Mesenchymal stem cell (in vitro differentiated cells and primary cell): ENCODE data around the gene ANO3.

Experiments
- DNase-seq: peaks from one replicate; pipeline ENCODE4 v3.0.0-alpha.2; 2013
- H2AFZ ChIP-seq: one replicate; pipeline ENCODE4 v1.6.1; 2013; ENCODE audit warnings: low read depth, mild to moderate bottlenecking, control low read depth, inconsistent platforms, low read length, moderate library complexity
- H2AK5ac ChIP-seq: 2 replicates; pipeline ENCODE4 v1.6.1; 2013; ENCODE audit warnings: low read length, moderate library complexity, mild to moderate bottlenecking, inconsistent platforms; ENCODE audit not compliant: severe bottlenecking
- H2BK120ac ChIP-seq: one replicate; pipeline ENCODE4 v1.6.1; 2013; ENCODE audit warnings: low read depth, mild to moderate bottlenecking, inconsistent platforms, low read length, moderate library complexity
- H2BK12ac ChIP-seq, 2 experiments: one replicate each; pipeline ENCODE4 v1.6.1; 2013; ENCODE audit warnings: inconsistent platforms in 2 of 2, low read length in 2 of 2, mild to moderate bottlenecking in 2 of 2, moderate library complexity in 2 of 2, control low read depth in 1 of 2
- H2BK15ac ChIP-seq: one replicate; pipeline ENCODE4 v1.6.1; 2013; ENCODE audit warnings: mild to moderate bottlenecking, low read depth, inconsistent platforms; ENCODE audit not compliant: poor library complexity, severe bottlenecking
- H2BK5ac ChIP-seq: 2 replicates; pipeline ENCODE4 v1.6.1; 2013; ENCODE audit warnings: low read depth, mild to moderate bottlenecking, low read length, control low read depth, inconsistent platforms; ENCODE audit not compliant: poor library complexity, severe bottlenecking
- H3K14ac ChIP-seq, 2 experiments: one replicate each; pipeline ENCODE4 v1.6.1; 2013; ENCODE audit warnings: inconsistent platforms in 2 of 2, low read length in 2 of 2, control low read depth in 1 of 2, mild to moderate bottlenecking in 1 of 2, moderate library complexity in 1 of 2
- H3K18ac ChIP-seq, 2 experiments: one replicate each; pipeline ENCODE4 v1.6.1; 2013; ENCODE audit warnings: inconsistent platforms in 2 of 2, low read length in 2 of 2, control low read depth in 1 of 2, low read depth in 1 of 2, mild to moderate bottlenecking in 1 of 2
- H3K23ac ChIP-seq, 2 experiments: one replicate each; pipeline ENCODE4 v1.6.1; 2013; ENCODE audit warnings: inconsistent platforms in 2 of 2, low read length in 2 of 2, mild to moderate bottlenecking in 2 of 2, moderate library complexity in 2 of 2, control low read depth in 1 of 2
- H3K27ac ChIP-seq: 2 replicates; pipeline ENCODE4 v1.5.1; 2013; ENCODE audit warnings: mild to moderate bottlenecking, moderate library complexity, low read length, control low read depth, inconsistent platforms; ENCODE audit not compliant: poor library complexity, severe bottlenecking
- H3K27me3 ChIP-seq, 2 experiments: 2 replicates each; pipeline versions ENCODE4 v1.6.1 to v1.7.0; 2013; ENCODE audit warnings: low read length in 2 of 2, mild to moderate bottlenecking in 2 of 2, moderate library complexity in 2 of 2, control low read depth in 1 of 2, inconsistent platforms in 1 of 2; ENCODE audit not compliant: control insufficient read depth in 1 of 2, insufficient read depth in 1 of 2
- H3K36me3 ChIP-seq, 2 experiments: 2 replicates each; pipeline versions ENCODE4 v1.6.1 to v1.7.0; 2013; ENCODE audit warnings: low read length in 2 of 2, control low read depth in 1 of 2, inconsistent platforms in 1 of 2, low read depth in 1 of 2, mild to moderate bottlenecking in 1 of 2; ENCODE audit not compliant: insufficient read depth in 2 of 2, control insufficient read depth in 1 of 2
- H3K4ac ChIP-seq, 2 experiments: one replicate each; pipeline ENCODE4 v1.6.1; 2013; ENCODE audit warnings: inconsistent platforms in 2 of 2, low read length in 2 of 2, mild to moderate bottlenecking in 2 of 2, moderate library complexity in 2 of 2, control low read depth in 1 of 2, low read depth in 1 of 2
- H3K4me1 ChIP-seq: 2 replicates; pipeline ENCODE4 v1.6.1; 2013; ENCODE audit warnings: low read depth, low read length, control low read depth; ENCODE audit not compliant: control insufficient read depth, insufficient read depth
- H3K4me2 ChIP-seq: 2 replicates; pipeline ENCODE4 v1.6.1; 2013; ENCODE audit warnings: low read length, mild to moderate bottlenecking, inconsistent platforms; ENCODE audit not compliant: poor library complexity, severe bottlenecking
- H3K4me3 ChIP-seq, 2 experiments: 2 replicates each; pipeline versions ENCODE4 v1.5.1 to v1.7.0; 2013; ENCODE audit warnings: low read length in 2 of 2, mild to moderate bottlenecking in 2 of 2, control low read depth in 1 of 2, low read depth in 1 of 2; ENCODE audit not compliant: insufficient read depth in 1 of 2
- H3K79me1 ChIP-seq: replicated peaks from 2 replicates; pipeline ENCODE4 v1.6.1; 2013; ENCODE audit warnings: mild to moderate bottlenecking, control low read depth, low read length, inconsistent platforms; ENCODE audit not compliant: poor library complexity, severe bottlenecking
- H3K9ac ChIP-seq: 2 replicates; pipeline ENCODE4 v1.7.0; 2013; ENCODE audit warnings: mild to moderate bottlenecking, low read length, moderate library complexity
- H3K9me3 ChIP-seq: 2 replicates; pipeline ENCODE4 v1.7.0; 2013; ENCODE audit warnings: mild to moderate bottlenecking, low read length; ENCODE audit not compliant: control insufficient read depth
- H4K8ac ChIP-seq: one replicate; pipeline ENCODE4 v1.6.1; 2013; ENCODE audit warnings: inconsistent platforms, mild to moderate bottlenecking, low read length, moderate library complexity
- H4K91ac ChIP-seq: one replicate; pipeline ENCODE4 v1.6.1; 2013; ENCODE audit warnings: mild to moderate bottlenecking, low read length, inconsistent platforms
- WGBS: methylation state at CpG from one replicate; pipeline ENCODE4 v1.1.7; 2013; ENCODE audit warnings: mixed read lengths; 5-methylcytosine and 5-hydroxymethylcytosine counted together

Gene ANO3

DNA sequence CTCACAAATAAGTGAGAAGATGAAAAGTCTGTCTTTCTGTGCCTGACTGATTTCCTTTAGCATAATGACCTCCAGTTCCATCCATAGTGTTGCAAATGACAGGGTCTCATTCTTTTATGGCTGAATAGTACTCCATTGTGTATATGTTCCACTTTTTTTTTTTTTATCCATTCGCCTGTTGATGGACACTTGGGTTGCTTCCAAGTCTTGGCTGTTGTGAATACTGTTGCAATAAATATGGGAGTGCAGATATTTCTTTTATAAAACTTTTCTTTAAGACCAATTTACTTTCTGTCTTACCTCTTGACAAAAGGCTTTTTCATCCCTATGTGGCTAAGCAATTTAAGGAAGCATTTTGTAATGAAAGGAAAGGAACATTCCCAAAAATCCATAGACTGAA, 135.6 kb downstream of the ANO3 start:
- Histone ChIP-seq H3K4ac (no peak overlapping the region), H3K27me3 (no peaks in the 10 kb centered on the region), H4K91ac (no peak overlapping the region), H3K23ac (no peak overlapping the region), H3K79me1 (no peaks in the 10 kb centered on the region), H3K14ac (no peak overlapping the region), H2BK5ac (no peak overlapping the region), H4K8ac (no peak overlapping the region), H2BK12ac (no peak overlapping the region), H3K36me3 (no peaks in the 10 kb centered on the region), H3K4me3 (no peak overlapping the region), H3K27ac (no peak overlapping the region), H3K4me1 (no peaks in the 10 kb centered on the region), H3K9me3 (no peaks in the 10 kb centered on the region), H3K18ac (no peak overlapping the region), H3K4me2 (no peak overlapping the region), H2AFZ (no peak overlapping the region), H2AK5ac (no peak overlapping the region), H3K9ac (no peak overlapping the region), H2BK15ac (no peak overlapping the region), H2BK120ac (no peak overlapping the region)
- no peak for DNase-seq
- WGBS, result no CpG with 5 or more reads among the region's 1 CpG

DNA sequence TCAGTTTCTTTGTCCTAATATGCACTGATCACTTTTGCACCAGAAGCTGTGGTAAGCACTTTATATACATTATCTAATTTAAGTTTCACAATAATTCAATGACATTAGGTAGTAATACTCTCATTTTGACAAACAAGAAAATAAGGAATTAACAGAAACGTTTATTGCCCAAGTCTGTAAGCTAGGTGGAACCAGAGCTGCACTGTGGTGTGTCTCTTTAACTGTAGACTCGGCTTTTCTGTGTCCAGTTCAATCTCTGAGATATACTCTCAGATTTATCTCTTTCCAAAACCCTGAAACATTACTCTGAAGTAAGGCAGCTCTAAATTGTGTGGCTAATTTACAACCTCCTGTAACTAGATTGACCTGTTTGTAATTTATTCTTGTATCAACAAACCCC, 139.1 kb downstream of the ANO3 start:
- no peak overlapping the region for H3K23ac ChIP-seq
- H3K4me3 ChIP-seq, result no peak overlapping the region
- no peak overlapping the region for H4K91ac ChIP-seq
- no peak overlapping the region for H2BK120ac ChIP-seq
- H3K9ac ChIP-seq, result no peak overlapping the region
- H2BK5ac ChIP-seq, result no peak overlapping the region
- H3K27me3 ChIP-seq, result no peaks in the 10 kb centered on the region
- no peak for DNase-seq
- H3K36me3 ChIP-seq, result no peaks in the 10 kb centered on the region
- H2BK12ac ChIP-seq, result no peak overlapping the region
- no peak overlapping the region for H3K27ac ChIP-seq
- H4K8ac ChIP-seq, result no peak overlapping the region
- H3K4me2 ChIP-seq, result no peak overlapping the region
- H3K14ac ChIP-seq, result no peak overlapping the region
- H2BK15ac ChIP-seq, result no peak overlapping the region
- no peak overlapping the region for H3K4ac ChIP-seq
- H2AFZ ChIP-seq, result no peak overlapping the region
- WGBS, result 67% methylated on average over 2 of the region's 2 CpGs
- no peak overlapping the region for H2AK5ac ChIP-seq
- H3K9me3 ChIP-seq, result no peaks in the 10 kb centered on the region
- H3K79me1 ChIP-seq, result no peaks in the 10 kb centered on the region
- no peak overlapping the region for H3K18ac ChIP-seq
- no peaks in the 10 kb centered on the region for H3K4me1 ChIP-seq

DNA sequence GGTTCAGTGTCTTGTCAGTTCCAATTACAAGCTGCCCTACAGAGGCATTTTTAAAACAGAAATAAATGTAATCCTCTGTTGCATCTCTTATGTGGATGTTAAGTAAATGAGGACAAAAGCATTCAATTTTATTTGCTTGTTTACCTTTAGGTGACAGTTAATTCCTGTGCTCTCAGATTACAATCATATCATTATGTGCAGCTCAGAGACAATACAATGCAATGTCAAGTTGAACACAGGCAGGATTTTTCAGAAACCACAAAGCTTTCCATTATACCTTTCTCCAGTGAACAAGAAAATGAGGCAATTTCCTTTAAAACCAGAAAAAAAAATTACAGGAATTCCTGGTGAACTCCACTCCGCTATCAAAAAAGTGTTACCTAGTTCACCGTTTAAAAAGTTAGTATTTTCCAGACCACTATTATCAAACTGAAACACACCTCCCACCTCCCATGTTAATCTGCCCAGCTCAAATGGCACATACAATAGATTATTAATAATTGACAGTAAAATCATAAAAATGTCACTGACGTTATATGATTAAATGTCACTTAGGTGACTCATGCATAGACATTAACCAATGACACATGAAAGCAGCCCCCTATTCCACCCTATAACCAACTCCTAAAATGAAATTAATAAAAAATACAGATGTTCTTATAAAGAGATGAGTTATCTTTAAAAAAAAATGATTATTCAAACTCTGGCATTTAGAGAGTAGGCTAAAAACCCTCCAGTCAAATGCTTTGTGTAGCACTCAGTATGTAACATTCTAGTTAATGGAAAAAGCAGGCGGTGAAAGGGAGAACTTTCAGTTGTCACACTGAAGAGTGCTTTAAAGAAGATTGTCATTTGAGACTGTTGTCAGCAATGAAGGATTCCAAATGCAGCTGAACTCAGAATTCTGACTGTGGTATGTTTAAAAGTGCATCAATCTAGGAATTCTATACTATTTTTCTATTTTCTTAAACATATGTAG, 141.6 kb downstream of the ANO3 start:
- H2AFZ ChIP-seq, result no peak overlapping the region
- H3K27me3 ChIP-seq, result no peaks in the 10 kb centered on the region
- no peak overlapping the region for H2BK120ac ChIP-seq
- DNase-seq, result no peak
- H2BK12ac ChIP-seq, result no peak overlapping the region
- H3K4me3 ChIP-seq, result no peak overlapping the region
- no peak overlapping the region for H3K9ac ChIP-seq
- H3K4ac ChIP-seq, result no peak overlapping the region
- H3K79me1 ChIP-seq, result no peaks in the 10 kb centered on the region
- no peak overlapping the region for H2BK5ac ChIP-seq
- no peak overlapping the region for H2BK15ac ChIP-seq
- H4K8ac ChIP-seq, result no peak overlapping the region
- H3K4me1 ChIP-seq, result no peaks in the 10 kb centered on the region
- H3K36me3 ChIP-seq, result no peaks in the 10 kb centered on the region
- no peak overlapping the region for H3K23ac ChIP-seq
- H3K27ac ChIP-seq, result no peak overlapping the region
- H3K14ac ChIP-seq, result no peak overlapping the region
- peak overlapping the region; percentile 16 for H3K4me2 ChIP-seq
- H2AK5ac ChIP-seq, result no peak overlapping the region
- WGBS, result 96% methylated on average over 3 of the region's 4 CpGs
- H4K91ac ChIP-seq, result no peak overlapping the region
- no peaks in the 10 kb centered on the region for H3K9me3 ChIP-seq
- no peak overlapping the region for H3K18ac ChIP-seq

DNA sequence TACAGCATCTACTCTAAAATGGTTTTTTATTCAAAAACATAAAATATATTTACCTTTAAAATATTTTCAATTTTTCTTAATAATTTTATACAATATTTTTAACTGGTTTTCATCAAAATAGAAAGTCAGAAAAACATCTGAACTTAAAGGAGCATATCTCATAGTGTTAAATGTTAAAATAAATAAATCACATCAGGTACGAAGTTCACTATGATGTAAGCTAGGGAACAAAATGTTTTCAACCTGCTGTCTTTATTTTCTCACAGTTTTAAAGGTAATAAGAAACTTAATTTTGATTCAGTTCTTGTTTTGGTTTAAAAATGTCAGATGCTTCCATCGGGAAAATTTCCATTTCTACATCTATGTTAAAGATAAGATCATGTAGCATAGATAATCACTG, 142.5 kb downstream of the ANO3 start:
- H3K27me3 ChIP-seq, result no peaks in the 10 kb centered on the region
- H2AK5ac ChIP-seq, result no peak overlapping the region
- H3K14ac ChIP-seq, result no peak overlapping the region
- H3K4ac ChIP-seq, result no peak overlapping the region
- H3K27ac ChIP-seq, result no peak overlapping the region
- H4K8ac ChIP-seq, result no peak overlapping the region
- H3K36me3 ChIP-seq, result no peaks in the 10 kb centered on the region
- H2BK15ac ChIP-seq, result no peak overlapping the region
- no peak overlapping the region for H2BK5ac ChIP-seq
- H3K4me3 ChIP-seq, result no peak overlapping the region
- H3K9ac ChIP-seq, result no peak overlapping the region
- no peak overlapping the region for H2BK12ac ChIP-seq
- no peak overlapping the region for H2BK120ac ChIP-seq
- no peaks in the 10 kb centered on the region for H3K4me1 ChIP-seq
- H3K79me1 ChIP-seq, result no peaks in the 10 kb centered on the region
- no peak overlapping the region for H2AFZ ChIP-seq
- no peak overlapping the region for H4K91ac ChIP-seq
- WGBS, result no CpG with 5 or more reads among the region's 2 CpGs
- no peak overlapping the region for H3K4me2 ChIP-seq
- no peak overlapping the region for H3K23ac ChIP-seq
- H3K18ac ChIP-seq, result no peak overlapping the region
- no peaks in the 10 kb centered on the region for H3K9me3 ChIP-seq
- no peak for DNase-seq
